Eye (tissue), 1 donor: Measurements from ENCODE around the gene GLT6D1.
"Not testable (repeated sequence)": the region's sequence is repeated elsewhere in the genome, so short reads cannot be mapped to it uniquely, and the experiment has no call there.

ENCODE experiments used
- DNase-seq: peaks from one replicate; pipeline ENCODE4 v3.0.0-alpha.2; 2015

The GLT6D1 gene, protein sequence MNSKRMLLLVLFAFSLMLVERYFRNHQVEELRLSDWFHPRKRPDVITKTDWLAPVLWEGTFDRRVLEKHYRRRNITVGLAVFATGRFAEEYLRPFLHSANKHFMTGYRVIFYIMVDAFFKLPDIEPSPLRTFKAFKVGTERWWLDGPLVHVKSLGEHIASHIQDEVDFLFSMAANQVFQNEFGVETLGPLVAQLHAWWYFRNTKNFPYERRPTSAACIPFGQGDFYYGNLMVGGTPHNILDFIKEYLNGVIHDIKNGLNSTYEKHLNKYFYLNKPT

DNA sequence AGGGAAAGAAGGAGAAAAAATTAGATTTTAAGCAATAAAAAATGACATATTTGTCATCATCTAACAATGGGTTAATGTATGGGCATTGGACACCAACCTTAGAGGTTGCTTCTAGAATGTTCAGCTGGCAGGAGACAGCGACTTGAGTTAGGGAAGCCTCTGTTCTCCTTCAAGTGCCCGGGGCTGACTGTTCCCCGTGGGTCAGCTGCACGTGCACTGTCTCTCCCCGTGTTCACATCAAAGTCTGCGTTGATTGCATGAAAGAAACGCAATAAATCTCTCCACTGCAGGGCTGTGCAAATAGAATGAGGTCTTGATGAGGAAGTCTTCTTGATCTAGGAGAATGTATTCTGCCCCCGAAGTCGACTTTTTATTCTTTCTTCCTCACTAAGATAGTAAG is at the start of gene GLT6D1:
GLT6D1 (minus strand) TSS at position 345 of the 400 bp plus-strand sequence. CDS start 353 bp downstream, outside the sequence.
- DNase-seq, result no peak

DNA sequence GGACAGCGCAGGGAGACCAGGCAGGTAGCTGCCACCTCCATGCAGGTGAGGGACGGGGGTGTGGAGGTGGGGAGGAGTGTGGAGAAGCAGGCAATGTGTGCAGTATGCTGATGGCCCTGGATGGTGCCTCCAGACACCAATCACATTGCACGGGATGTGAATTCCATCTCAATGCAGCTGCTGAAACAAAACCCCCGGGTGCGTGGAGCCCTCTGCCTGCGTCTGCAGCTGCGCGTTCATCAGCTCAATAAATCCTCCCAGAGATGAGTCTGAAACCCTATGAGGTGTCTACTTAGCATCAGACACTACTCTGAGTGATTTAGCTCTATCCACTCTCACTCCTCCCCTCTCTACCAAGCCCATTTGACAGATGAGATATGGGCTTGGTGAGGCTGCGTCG is 49.7 kb upstream of the GLT6D1 start:
- no peak for DNase-seq

- no peak for DNase-seq
Measured at GRCh38 chr9:135687216-135687615, 47.9 kb upstream of the GLT6D1 start.

DNA sequence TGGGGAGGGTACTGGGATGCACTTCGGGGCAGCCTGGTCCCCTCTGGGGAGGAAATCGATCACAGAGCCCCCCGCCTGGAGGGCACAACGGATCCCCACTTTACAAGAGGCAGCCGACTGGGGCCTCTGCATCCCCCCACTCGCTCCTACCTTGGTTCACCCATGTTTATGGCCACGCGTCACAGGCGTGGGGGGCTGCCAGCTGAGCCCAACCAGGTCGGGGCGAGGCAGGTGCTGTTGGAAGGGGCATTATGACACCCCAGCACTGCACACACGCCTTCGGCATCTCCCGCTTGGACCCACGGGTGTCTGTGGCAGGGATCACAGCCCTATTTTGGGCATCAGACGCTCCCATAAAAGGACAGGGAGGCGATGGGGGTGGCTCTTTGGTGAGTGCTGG is 45.4 kb upstream of the GLT6D1 start:
- DNase-seq, result no peak

- DNase-seq, result no peak
Measured at GRCh38 chr9:135683401-135684034, 44.2 kb upstream of the GLT6D1 start.

DNA sequence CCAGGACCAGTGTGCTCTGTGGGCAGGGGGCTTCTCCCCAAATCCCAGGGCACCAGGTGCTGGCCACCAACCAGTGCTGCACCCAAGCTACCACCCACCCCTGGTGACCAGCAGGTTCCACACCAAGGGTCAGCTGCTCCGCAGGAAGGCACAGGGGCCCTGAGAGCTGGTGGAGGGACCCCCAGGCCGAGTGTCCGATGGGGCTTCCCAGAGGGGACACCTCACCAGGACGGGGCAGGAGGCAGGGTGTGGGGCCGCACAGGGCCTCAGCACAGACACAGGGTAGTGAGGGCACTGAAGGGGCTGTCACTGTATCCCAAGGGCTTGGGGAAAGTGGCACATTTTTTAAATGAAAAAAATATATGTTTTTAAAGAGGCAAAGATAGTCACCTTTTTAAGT is 41.8 kb upstream of the GLT6D1 start:
- DNase-seq, result no peak

DNA sequence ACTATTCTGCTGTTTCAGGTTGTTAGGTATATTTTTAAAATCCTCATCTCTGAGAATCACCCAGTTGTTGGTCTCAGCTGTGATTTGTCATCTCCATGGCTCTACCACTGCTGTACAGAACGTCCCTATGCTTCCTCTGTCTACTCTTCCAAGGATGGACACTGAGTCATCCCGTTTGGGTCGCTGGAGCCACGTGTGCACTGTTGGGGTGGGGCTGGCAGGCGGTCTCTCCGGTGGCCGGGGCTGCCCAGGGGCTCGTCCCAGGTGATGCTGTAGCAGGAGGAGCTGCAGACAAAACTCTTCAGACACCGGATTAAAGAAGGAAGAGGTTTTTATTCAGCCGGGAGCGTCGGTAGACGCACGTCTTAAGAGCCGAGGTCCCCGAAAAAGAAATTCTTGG is 40.7 kb upstream of the GLT6D1 start:
- DNase-seq, result no peak

GRCh38 chr9:135678236-135679017 is 39.1 kb upstream of the GLT6D1 start:
- no peak for DNase-seq

DNA sequence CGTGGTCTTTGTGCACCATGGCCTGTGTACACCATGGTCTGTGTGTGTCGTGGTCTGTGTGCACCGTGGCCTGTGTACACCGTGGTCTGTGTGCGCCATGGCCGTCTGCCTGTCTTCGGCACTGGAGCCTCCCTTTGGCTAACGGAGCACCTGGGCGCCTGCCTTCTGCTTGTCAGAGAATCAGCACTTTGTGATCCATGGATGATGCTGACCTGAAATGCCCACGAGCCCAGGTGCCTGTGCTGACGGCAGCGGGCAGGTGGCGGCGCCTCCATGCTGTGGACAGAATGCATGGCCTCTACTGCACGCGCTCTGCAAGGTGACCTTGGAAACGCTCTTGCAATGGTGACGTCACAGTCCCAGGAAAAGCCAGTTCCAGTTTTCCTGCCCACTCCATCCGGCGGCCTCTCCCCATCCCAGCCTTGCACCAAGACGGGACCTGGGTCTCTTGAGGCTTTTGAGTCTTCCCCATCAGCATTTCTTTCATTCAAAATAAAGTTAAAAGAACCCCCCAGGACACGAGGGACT is 38.4 kb upstream of the GLT6D1 start:
- DNase-seq, result no peak

GRCh38 chr9:135676891-135677290 is 37.6 kb upstream of the GLT6D1 start:
- DNase-seq, result no peak

DNA sequence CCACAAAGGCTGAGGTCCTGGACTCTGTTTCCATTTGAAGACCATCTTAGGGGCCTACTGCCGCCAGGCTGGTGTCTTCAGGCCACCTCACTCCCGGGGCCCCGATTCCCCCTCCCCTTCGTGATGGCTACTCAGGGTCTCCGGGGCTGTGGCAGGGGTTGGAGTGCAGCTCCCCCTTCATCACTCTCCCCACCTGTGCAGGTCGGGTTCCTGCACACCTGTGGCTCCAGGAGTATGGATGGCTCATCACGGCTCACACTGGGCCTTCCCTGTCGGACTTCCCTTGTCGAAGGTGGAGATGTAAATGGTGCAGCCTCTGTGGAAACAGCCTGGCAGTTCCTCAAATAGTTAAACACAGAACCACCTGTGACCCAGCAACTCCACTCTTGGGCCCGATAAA is 35.6 kb upstream of the GLT6D1 start:
- no peak for DNase-seq

GRCh38 chr9:135673941-135674340 is 34.6 kb upstream of the GLT6D1 start:
- no peak for DNase-seq

DNA sequence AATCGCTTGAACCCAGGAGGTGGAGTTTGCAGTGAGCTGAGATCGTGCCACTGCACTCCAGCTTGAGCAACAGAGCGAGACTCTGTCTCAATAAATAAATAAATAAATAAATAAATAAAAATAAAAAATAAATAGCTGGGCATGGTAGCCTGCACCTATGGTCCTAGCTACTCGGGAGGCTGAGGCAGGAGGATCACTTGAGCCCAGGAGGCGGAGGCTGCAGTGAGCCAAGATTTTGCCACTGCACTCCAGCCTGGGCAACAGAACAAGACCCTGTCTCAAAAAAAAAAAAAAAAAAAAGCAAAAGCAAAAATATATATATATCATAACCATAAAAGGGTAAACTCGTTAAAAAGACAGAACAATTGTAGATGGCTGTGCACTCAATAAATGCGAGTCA is 33.4 kb upstream of the GLT6D1 start:
- DNase-seq, result not testable (repeated sequence)

- DNase-seq, result no peak
Measured at GRCh38 chr9:135671591-135672041, 32.3 kb upstream of the GLT6D1 start.

DNA sequence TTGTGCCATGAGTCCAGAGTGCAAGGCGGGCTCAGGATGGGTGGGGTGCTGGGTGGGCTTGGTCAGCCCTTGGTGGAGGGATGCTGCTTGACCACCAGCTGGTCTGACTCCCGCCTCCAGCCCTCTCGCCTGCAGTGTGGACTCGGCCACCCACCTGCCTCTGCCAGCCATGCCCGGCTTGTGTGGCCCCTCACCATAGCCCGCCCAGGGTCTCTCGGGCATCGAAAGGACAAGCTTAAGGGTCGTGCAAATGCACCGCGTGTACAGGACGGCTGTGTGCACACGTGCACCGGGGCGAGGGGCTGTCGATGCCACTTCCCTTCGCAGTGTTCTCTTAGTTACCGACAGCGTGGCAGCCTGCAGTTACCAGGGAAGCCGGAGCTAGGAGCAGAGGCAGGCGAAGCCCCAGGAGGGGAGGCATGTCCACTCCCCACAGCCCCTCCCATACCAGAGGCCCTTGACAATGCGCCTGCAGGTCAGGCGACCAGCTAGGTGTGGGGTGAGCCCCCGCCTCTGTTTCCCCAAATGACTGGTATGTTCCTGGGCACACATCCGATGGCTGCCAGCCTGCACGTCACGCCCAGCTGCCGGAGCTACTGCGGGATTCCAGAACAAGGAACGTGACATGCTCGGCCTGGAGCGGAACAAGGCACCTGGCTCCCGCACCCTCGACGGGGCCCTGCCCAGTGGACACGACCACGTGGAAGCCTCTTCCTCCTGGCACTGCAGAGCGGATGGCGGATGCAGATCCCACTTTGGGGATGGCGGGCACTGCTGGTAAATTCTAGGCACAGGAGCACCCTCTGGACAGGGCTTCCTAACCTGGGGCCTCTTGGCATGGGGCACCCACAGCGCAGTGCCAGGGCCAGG is 31.6 kb upstream of the GLT6D1 start:
- DNase-seq, result no peak

DNA sequence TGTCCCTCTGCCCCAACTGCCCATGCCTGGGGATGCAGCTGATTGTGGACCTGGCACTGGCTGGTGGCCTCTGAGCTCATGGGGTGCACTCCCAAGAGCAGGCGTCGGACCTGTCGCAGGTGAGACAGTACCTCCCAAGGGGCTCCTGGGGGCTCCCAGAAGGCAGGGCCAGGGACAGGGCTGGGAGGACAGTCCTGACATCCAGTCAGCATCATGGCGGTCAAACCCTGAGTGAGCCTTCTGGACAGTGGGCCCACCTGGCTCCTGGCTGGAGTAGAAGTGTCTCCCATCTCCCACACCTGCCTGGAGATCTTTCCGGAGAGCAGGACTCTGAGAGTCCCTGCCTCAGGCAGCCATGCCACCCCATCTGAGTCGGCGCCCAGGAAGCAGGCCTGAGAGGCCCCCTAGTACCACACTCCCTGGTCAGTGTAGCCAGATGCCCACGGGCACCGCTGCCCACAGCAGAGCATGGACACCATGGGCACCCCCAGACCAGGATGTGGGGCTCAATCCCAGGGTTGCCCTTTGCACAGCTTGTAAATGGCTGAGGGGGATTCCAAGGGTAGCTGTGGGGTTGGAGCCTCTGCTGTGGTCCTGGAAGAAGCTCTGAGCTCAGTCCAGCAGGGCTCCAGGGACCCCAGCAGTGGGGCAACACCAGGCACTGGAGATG is 30.4 kb upstream of the GLT6D1 start:
- no peak for DNase-seq

GRCh38 chr9:135669018-135669417 is 29.7 kb upstream of the GLT6D1 start:
- DNase-seq, result not testable (repeated sequence)

- no peak for DNase-seq
Measured at GRCh38 chr9:135667463-135668001, 28.2 kb upstream of the GLT6D1 start.

- no peak for DNase-seq
Measured at GRCh38 chr9:135666534-135667462, 27.5 kb upstream of the GLT6D1 start.

DNA sequence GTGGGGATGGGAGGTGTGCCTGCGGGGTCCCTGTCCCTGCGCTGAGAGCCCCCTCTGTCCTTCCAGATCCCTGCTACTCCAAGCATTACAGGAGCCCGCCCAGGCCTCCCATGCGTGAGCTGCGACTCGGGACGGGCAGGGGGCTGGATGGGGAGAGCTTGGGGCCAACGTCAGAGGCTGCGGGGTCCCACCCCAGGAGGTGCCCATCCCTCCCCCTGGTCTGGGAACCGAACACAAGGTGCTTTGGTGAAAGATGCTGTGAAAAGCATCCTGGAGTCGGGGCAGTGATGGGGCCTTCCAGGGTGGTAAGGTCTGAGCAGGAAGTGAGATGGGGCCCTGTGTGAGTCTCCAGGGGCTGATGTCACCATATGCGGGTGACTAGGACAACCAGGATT is 26.5 kb upstream of the GLT6D1 start:
- DNase-seq, result no peak
